Measurements from ENCODE around the gene ANK3. TPM values are rescaled to one million over a fixed set of nuclear protein-coding genes. Genes with fewer than 3 reads are reported as not detected.

The ANK3 gene
- total RNA-seq, 4 donors from 2014 or later, result 86.3 to 224 (median 139) TPM

- peaks cover 0 to 18% (median 5%) of the 10 kb centered on the region in 4 donors for H3K4me1 ChIP-seq
- no peaks in the 10 kb centered on the region for H3K27me3 ChIP-seq
- H3K4me3 ChIP-seq, result no peak overlapping the region
- no peaks in the 10 kb centered on the region for H3K36me3 ChIP-seq
- TF ChIP-seq, protein P1, sequence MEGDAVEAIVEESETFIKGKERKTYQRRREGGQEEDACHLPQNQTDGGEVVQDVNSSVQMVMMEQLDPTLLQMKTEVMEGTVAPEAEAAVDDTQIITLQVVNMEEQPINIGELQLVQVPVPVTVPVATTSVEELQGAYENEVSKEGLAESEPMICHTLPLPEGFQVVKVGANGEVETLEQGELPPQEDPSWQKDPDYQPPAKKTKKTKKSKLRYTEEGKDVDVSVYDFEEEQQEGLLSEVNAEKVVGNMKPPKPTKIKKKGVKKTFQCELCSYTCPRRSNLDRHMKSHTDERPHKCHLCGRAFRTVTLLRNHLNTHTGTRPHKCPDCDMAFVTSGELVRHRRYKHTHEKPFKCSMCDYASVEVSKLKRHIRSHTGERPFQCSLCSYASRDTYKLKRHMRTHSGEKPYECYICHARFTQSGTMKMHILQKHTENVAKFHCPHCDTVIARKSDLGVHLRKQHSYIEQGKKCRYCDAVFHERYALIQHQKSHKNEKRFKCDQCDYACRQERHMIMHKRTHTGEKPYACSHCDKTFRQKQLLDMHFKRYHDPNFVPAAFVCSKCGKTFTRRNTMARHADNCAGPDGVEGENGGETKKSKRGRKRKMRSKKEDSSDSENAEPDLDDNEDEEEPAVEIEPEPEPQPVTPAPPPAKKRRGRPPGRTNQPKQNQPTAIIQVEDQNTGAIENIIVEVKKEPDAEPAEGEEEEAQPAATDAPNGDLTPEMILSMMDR (IDR thresholded peaks at IDR 0.05), result no peak
- TF ChIP-seq POLR2A (IDR thresholded peaks at IDR 0.05), result no peak
- TF ChIP-seq EP300 (IDR thresholded peaks at IDR 0.05), result no peak
- WGBS, 2 donors, result 83 to 87% methylated on average over 1 of the region's 1 CpG
- peaks cover 0 to 3% (median 0%) of the 10 kb centered on the region in 4 donors for H3K9me3 ChIP-seq
- DNase-seq (ENCODE audit: low spot score in 2 of 2), result no peak
- no peak overlapping the region for H3K27ac ChIP-seq
Measured at GRCh38 chr10:60382946-60383681, 6.6 kb downstream of the ANK3 start.

DNA sequence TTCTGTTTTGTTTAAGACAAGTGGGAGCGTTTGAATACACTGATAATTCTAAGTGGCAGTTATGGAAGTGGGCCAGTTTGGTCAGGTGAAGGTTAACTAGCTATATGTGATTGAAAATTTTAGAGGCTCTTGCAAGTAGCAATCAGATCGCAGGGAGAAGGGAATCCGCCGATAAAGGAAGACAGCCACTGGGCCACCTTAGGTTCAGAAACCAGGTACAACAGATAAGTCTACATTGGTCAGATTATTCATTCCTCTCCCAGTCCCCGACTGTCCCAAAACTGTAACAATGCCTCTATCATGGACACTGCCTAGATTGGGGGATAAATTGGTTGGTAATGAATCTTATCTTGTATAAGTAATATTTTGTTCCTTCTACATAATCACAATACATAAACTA lies 8.9 kb downstream of the ANK3 start:
- H3K9me3 ChIP-seq, result peaks cover 0 to 3% (median 0%) of the 10 kb centered on the region in 4 donors
- no peaks in the 10 kb centered on the region for H3K27me3 ChIP-seq
- no peaks in the 10 kb centered on the region for H3K36me3 ChIP-seq
- no peak overlapping the region for H3K27ac ChIP-seq
- DNase-seq (ENCODE audit: low spot score in 2 of 2), result no peak
- 91 to 93% methylated on average over 5 of the region's 5 CpGs for WGBS, 2 donors
- TF ChIP-seq, protein P1 (IDR thresholded peaks at IDR 0.05), result no peak
- TF ChIP-seq POLR2A (IDR thresholded peaks at IDR 0.05) (no peak), EP300 (IDR thresholded peaks at IDR 0.05) (no peak)
- H3K4me1 ChIP-seq, result peaks cover 0 to 18% (median 7%) of the 10 kb centered on the region in 4 donors
- no peak overlapping the region for H3K4me3 ChIP-seq

GRCh38 chr10:60377955-60378354 lies 11.7 kb downstream of the ANK3 start:
- 63 to 67% methylated on average over 1 of the region's 1 CpG for WGBS, 2 donors
- peaks cover 0 to 3% (median 0%) of the 10 kb centered on the region in 4 donors for H3K9me3 ChIP-seq
- no peaks in the 10 kb centered on the region for H3K27me3 ChIP-seq
- H3K4me1 ChIP-seq, result peaks cover 0 to 7% (median 3%) of the 10 kb centered on the region in 4 donors
- H3K4me3 ChIP-seq, result no peak overlapping the region
- no peak for DNase-seq (ENCODE audit: low spot score in 2 of 2)
- TF ChIP-seq POLR2A (IDR thresholded peaks at IDR 0.05), result no peak
- TF ChIP-seq, protein P1 (IDR thresholded peaks at IDR 0.05), result no peak
- no peak for TF ChIP-seq EP300 (IDR thresholded peaks at IDR 0.05)
- H3K27ac ChIP-seq, result peak overlapping the region in 1 of 4 donors; percentile 53
- H3K36me3 ChIP-seq, result no peaks in the 10 kb centered on the region

DNA sequence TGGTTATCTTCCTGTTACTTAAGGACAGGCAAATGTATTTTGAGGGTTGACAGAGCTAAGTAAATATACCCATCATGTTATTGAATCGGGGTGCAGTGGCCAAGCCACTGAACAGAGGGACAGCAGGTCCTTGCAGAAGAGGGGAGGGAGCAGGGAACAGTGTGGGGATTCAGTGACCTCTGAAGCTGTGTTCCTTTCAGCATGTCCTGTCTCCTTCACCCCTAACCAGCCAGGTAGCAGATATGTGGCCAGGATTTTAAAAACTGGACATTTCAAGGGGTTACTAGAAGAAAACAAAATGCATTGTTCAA lies 12.7 kb downstream of the ANK3 start:
- no peaks in the 10 kb centered on the region for H3K36me3 ChIP-seq
- TF ChIP-seq POLR2A (IDR thresholded peaks at IDR 0.05) (no peak), EP300 (IDR thresholded peaks at IDR 0.05) (no peak)
- TF ChIP-seq, protein P1 (IDR thresholded peaks at IDR 0.05), result no peak
- peaks cover 0 to 7% (median 3%) of the 10 kb centered on the region in 4 donors for H3K4me1 ChIP-seq
- peak overlapping the region in 1 of 4 donors; percentile 18 for H3K27ac ChIP-seq
- H3K4me3 ChIP-seq, result no peak overlapping the region
- peaks cover 0 to 3% (median 0%) of the 10 kb centered on the region in 4 donors for H3K9me3 ChIP-seq
- no peaks in the 10 kb centered on the region for H3K27me3 ChIP-seq
- DNase-seq (ENCODE audit: low spot score in 2 of 2), result no peak
- 56 to 62% methylated on average over 1 of the region's 1 CpG for WGBS, 2 donors

DNA sequence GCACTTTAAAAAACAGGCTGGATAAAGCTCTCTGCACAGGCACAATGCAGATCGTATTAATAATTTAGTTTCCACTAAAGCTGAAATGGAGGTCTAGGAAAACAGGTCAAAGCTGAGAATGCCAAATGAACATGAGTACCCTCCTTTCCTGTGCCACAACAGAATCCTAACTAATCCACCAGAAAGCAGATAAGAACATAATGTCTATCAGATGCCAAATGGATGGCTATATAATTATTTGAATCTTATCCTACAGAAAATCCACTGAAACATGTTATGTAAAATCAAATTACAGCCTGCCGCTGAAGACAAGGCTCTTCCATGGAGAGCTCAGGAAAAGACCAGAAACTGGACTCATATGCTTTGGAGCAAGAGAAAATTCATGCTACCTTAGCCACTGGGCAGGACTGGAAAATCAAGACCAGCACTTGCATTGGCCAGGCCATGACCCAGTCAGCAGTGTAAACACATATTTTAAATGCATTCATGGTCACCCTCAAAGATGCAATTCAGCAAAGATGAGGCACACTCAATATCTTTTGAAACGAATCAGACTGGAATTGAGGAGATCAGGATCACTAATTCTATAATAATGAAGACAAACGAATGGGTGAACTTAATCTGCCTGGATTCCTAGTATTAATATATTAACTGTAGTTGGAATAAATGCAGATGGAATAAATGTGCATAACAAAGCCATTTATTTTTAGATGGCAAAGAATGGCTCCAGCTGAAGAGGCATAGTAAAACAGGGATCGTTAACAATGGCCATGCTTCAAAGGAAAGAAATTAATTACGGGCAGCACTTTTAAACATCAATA lies 13.2 kb downstream of the ANK3 start:
- Histone ChIP-seq H3K9me3 (peaks cover 0 to 3% (median 0%) of the 10 kb centered on the region in 4 donors), H3K36me3 (no peaks in the 10 kb centered on the region), H3K4me1 (peaks cover 0 to 7% (median 3%) of the 10 kb centered on the region in 4 donors), H3K27ac (peak overlapping the region in 1 of 4 donors; percentile 18), H3K27me3 (no peaks in the 10 kb centered on the region), H3K4me3 (no peak overlapping the region)
- 70 to 72% methylated on average over 6 of the region's 6 CpGs for WGBS, 2 donors
- TF ChIP-seq POLR2A (IDR thresholded peaks at IDR 0.05) (no peak), EP300 (IDR thresholded peaks at IDR 0.05) (no peak)
- TF ChIP-seq, protein P1 (IDR thresholded peaks at IDR 0.05), result no peak
- DNase-seq (ENCODE audit: low spot score in 2 of 2), result no peak

All from tibial nerve (tissue), 4 donors.